Stomach (tissue), 4 donors: ENCODE data around the gene ESPL1.

Source experiments
- POLR2A ChIP-seq, 4 donors: fragments of 450-650 bp; IDR thresholded peaks; one replicate each; pipeline ENCODE4 v1.6.1; 2016; ENCODE audit warnings: antibody characterized with exemption in 4 of 4, control low read depth in 2 of 4, mild to moderate bottlenecking in 1 of 4, moderate library complexity in 1 of 4
- POLR2AphosphoS5 ChIP-seq, 3 donors: sonication (generic); formaldehyde crosslinking; IDR thresholded peaks; one replicate each; pipeline ENCODE4 v1.6.1; 2016; ENCODE audit warnings: antibody characterized with exemption in 3 of 3
- TF ChIP-seq, protein P1 (sequence below), 7 experiments: fragments of 450-650 bp in 4 of 7; fragments of 200-600 bp in 3 of 7; sonication (generic) in 3 of 7; IDR thresholded peaks; one replicate each; pipeline ENCODE4 v1.5.1; 2016 to 2019; ENCODE audit warnings: antibody characterized with exemption in 7 of 7, control low read depth in 2 of 7, mild to moderate bottlenecking in 1 of 7

DNA sequence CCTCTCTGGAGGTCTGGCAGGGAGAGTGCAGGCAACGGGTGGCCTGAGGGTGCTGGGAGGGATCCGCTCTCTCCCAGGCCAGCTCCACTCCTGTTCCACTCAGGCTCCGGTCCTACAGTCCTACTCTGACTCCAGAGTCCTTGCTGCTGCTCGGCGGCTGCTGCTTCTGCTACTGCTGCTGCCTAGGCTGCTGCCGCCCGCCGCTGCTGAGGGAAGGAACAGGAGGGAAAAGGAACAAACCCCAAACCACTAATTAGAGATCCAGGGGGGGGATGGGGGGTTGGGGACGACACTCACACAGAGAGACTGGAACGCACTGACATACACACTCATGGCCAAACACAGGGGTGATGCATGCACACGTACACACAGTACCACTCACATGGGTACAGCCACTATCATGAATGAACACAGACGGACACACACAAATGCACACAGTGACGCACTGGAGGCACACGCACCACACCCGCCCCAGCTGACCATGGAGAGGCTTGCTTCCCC lies 68.1 kb downstream of the ESPL1 start, which contains the start of gene SP7:
- TF ChIP-seq, protein P1, sequence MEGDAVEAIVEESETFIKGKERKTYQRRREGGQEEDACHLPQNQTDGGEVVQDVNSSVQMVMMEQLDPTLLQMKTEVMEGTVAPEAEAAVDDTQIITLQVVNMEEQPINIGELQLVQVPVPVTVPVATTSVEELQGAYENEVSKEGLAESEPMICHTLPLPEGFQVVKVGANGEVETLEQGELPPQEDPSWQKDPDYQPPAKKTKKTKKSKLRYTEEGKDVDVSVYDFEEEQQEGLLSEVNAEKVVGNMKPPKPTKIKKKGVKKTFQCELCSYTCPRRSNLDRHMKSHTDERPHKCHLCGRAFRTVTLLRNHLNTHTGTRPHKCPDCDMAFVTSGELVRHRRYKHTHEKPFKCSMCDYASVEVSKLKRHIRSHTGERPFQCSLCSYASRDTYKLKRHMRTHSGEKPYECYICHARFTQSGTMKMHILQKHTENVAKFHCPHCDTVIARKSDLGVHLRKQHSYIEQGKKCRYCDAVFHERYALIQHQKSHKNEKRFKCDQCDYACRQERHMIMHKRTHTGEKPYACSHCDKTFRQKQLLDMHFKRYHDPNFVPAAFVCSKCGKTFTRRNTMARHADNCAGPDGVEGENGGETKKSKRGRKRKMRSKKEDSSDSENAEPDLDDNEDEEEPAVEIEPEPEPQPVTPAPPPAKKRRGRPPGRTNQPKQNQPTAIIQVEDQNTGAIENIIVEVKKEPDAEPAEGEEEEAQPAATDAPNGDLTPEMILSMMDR (IDR thresholded peaks at IDR 0.05), result no peak
- no peak for TF ChIP-seq POLR2AphosphoS5 (IDR thresholded peaks at IDR 0.05)
- no peak for TF ChIP-seq POLR2A (IDR thresholded peaks at IDR 0.05)
